Measurements from ENCODE around the gene NFILZ.

DNA sequence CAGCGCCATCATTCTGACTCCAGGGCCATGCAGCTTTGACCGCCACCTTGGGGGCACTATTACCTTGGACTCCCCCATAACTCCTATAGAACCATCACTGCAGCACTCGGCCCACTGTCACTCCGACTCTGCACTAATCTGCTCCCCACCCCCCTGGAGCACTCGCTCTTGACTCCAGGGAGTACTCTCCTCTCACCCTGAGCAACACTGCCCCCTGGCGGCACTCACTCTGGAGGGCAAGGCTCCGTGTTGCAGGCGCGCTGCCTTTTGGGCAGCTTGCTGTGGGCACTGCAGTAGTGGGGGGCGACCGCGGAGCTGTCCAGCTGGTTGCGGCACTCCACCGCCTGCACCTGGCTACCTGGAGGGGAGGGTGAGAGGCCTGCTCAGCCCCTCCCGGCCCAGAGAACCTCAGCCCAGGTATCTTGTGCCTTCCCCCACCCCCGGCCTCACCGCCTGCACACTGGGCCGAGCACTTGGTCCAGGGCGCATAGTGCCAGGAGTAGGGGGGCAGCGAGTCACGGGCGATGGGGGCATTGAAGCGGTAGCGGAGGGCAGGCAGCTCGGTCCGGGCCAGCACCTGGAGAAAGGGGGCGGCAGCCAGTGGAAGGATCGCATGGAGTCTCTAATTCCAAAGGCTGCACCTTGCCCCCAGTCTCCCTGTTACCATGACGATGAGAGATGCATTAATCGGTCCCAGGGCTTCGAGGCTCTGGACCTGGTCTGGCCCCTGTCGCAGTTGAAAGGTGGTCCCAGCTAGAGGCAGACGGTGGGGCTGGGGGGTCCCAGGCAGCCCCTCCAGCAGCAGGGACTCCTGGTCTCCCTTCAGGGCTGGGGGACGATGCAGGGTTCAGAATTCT is 44.3 kb upstream of the NFILZ start:
- TF ChIP-seq, protein P1, sequence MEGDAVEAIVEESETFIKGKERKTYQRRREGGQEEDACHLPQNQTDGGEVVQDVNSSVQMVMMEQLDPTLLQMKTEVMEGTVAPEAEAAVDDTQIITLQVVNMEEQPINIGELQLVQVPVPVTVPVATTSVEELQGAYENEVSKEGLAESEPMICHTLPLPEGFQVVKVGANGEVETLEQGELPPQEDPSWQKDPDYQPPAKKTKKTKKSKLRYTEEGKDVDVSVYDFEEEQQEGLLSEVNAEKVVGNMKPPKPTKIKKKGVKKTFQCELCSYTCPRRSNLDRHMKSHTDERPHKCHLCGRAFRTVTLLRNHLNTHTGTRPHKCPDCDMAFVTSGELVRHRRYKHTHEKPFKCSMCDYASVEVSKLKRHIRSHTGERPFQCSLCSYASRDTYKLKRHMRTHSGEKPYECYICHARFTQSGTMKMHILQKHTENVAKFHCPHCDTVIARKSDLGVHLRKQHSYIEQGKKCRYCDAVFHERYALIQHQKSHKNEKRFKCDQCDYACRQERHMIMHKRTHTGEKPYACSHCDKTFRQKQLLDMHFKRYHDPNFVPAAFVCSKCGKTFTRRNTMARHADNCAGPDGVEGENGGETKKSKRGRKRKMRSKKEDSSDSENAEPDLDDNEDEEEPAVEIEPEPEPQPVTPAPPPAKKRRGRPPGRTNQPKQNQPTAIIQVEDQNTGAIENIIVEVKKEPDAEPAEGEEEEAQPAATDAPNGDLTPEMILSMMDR (IDR thresholded peaks at IDR 0.05 in 8 of 11, conservative IDR thresholded peaks at IDR 0.05 in 3 of 11), result peak in 10 of 11 experiments; percentile 15 to 71 (median 45)
- TF ChIP-seq POLR2AphosphoS5 (IDR thresholded peaks at IDR 0.05), result peak in 1 of 3 donors; percentile 18
